22Rv1 (cell line): Measurements from ENCODE around the gene TRIM37.
"Not testable (repeated sequence)": the region's sequence is repeated elsewhere in the genome, so short reads cannot be mapped to it uniquely, and the experiment has no call there.

Source experiments
- H3K27ac ChIP-seq: fragments of 450-650 bp; 2 replicates; pipeline ENCODE4 v1.5.1; 2017
- ZFX ChIP-seq: fragments of 450-650 bp; IDR thresholded peaks from 2 replicates; pipeline ENCODE4 v1.6.1; 2017; ENCODE audit warnings: antibody characterized with exemption, borderline replicate concordance
- TF ChIP-seq, protein P1 (sequence below): fragments of 450-650 bp; IDR thresholded peaks from 2 replicates; pipeline ENCODE4 v1.5.1; 2017; ENCODE audit warnings: mild to moderate bottlenecking

TRIM37 gene

DNA sequence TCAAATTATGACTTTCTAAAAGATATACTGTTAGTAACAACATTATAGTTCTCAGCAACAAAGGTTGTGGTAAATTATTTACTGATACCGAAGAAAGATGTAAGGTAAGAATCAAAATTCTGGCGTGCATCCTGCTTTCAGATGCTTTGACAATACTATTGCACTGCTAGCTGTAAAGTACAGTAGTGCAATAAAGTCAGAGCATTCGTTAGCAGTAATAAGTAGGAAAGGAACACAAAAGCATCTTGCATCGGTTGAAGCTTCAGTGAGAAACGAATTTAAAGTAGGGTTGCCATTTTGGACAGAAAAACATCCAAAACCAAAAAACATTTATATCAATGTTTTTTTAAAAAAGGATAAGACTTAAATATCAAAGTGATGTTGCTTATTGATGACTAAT is 44.3 kb upstream of the TRIM37 start:
- TF ChIP-seq ZFX: no peak
- TF ChIP-seq, protein P1, sequence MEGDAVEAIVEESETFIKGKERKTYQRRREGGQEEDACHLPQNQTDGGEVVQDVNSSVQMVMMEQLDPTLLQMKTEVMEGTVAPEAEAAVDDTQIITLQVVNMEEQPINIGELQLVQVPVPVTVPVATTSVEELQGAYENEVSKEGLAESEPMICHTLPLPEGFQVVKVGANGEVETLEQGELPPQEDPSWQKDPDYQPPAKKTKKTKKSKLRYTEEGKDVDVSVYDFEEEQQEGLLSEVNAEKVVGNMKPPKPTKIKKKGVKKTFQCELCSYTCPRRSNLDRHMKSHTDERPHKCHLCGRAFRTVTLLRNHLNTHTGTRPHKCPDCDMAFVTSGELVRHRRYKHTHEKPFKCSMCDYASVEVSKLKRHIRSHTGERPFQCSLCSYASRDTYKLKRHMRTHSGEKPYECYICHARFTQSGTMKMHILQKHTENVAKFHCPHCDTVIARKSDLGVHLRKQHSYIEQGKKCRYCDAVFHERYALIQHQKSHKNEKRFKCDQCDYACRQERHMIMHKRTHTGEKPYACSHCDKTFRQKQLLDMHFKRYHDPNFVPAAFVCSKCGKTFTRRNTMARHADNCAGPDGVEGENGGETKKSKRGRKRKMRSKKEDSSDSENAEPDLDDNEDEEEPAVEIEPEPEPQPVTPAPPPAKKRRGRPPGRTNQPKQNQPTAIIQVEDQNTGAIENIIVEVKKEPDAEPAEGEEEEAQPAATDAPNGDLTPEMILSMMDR: no peak
- H3K27ac ChIP-seq: no peak overlapping the region

DNA sequence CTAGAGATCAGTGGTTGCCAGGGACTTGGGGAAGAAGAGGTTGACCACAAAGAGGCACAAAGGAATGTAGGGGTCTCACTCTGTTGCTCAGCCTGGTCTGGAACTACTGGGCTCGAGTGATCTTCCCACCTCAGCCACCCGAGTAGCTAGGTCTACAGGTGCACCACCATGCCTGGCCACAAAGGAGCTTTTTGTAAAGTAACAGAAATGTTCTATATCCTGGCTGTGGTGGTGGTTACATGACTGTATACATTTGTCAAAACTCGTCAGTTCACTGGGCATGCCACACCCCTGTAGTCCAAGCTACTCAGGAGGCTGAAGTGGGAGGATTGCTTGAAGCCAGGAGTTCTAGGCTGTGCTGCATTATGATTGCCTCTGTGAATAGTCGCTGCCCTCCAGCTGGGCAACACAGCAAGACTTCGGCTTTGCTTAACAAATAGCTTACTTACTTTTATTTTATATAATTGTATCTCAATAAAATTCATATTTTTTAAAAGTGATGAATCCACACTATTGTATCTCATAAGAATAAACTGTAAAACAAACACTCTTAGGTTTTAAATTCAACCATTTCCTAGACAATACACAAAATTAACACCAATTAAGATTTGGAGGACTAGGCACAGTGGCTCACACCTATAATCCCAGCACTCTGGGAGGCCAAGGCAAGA is 43.3 kb upstream of the TRIM37 start:
- no peak overlapping the region for H3K27ac ChIP-seq
- no peak for TF ChIP-seq ZFX
- TF ChIP-seq, protein P1: no peak

DNA sequence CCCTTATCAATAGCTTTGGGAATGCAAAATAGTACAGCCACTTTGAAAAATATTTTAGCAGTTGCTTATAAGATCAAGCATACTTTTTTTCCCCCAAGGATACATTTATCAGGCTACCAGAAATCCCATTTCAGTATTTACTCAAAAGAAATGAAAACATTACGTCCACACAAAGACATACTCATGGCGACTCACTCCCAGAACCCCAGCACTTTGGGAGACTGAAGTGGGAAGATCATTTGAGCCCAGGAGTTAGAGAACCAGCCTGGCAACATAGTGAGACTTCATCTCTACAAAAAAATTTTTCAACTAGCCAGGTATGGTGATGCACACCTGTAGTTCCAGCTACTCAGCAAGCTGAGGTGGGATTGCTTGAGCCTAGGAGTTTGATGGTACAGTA is 42.4 kb upstream of the TRIM37 start:
- no peak for TF ChIP-seq ZFX
- TF ChIP-seq, protein P1: no peak
- no peak overlapping the region for H3K27ac ChIP-seq

DNA sequence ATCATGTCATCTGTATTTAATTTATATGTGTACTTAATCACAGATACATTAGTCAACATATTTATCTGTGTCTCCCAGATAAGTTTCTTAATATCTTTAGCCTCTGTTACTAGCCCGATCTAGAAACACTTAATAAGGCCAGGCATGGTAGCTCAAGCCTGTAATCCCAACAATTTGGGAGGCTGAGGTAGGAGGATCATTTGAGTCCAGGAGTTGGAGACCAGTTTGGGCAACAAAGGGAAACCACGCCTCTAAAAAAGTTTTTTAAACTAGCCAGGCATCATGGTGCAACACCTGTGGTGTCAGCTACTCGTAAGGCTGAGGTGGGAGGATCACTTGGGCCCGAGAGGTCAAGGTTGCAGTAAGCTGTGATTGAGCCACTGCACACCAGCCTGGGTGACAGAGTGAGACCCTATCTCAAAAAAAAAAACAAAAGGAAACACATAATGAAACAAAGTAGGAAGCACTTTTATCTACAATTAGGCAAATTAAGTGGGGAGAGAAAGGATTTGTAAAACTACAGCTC is 39.0 kb upstream of the TRIM37 start:
- TF ChIP-seq, protein P1: no peak
- no peak for TF ChIP-seq ZFX
- H3K27ac ChIP-seq: no peak overlapping the region

DNA sequence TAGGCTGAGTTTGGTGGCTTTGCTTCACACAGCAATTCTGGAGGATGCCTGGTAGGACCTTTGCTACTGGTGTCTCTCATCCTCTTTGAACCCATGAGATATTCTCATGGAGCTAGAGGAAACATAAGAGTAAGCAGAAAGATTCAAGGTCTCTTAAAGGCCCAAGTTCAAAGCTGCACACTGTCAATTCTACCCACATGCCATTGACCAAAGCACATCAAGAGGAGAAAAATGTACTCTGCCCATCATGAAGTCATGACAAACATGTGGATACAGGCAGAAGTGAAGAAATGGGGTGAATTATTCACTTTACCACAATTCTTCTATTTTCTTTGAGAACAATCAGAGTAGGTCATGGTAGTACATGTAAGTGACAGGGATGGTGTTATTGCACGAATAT is 35.2 kb upstream of the TRIM37 start:
- TF ChIP-seq ZFX: no peak
- TF ChIP-seq, protein P1: no peak
- H3K27ac ChIP-seq: no peak overlapping the region

DNA sequence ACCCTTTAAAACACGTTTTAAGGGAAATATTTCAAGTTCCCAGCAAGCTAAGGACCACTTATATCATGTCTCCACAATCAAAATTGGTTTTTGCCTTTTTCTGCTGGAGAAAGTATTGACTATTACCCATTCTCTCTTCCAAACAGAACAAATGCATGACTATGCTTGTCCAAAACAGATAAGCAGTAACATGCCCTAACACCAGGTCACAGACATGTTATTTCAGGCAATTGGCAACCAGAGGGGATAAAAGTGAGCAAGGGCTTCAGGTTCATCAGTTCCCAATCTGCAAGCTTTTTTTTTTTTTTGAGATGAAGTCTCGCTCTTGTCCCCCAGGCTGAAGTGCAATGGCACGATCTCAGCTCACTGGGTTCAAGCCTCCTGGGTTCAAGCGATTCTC is 33.3 kb upstream of the TRIM37 start:
- H3K27ac ChIP-seq: no peak overlapping the region
- no peak for TF ChIP-seq ZFX

DNA sequence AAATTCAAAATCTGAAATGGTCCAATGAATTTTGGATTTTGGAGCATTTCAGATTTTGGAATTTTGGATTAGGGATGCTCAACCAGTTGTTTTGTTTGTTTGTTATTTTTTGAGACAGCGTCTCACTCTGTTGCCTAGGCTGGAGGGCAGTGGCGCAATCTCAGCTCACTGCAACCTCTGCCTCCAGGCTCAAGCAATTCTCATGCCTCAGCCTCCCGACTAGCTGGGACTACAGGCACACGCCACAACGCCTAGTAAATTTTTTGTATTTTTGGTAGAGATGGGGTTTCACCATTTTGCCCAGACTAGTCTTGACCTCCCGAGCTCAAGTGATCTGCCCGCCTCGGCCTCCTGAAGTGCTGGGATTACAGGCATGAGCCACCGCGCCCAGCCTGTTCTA is 31.7 kb upstream of the TRIM37 start:
- H3K27ac ChIP-seq: not testable (repeated sequence)

DNA sequence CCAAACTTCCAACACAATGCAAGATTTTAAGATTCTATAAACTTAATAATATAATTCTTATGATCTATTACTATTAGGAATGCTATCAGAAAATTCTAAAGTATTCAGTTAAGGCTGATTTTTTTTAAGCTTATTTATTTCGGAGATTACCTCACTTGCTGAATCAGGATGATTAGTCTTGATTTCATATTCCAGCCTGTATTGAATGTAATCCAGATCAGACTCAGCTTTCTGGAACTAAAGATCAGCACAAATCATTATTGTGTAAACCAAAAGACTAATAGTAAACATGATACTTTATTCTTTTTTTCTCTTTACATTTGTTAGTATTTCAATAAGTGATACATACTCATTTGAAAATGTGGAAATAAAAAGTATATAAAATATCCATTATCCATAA is 24.5 kb upstream of the TRIM37 start:
- H3K27ac ChIP-seq: no peak overlapping the region
- TF ChIP-seq, protein P1: no peak
- TF ChIP-seq ZFX: no peak
